GM19452 (cell line): ENCODE measurements around the gene PDXDC1.
"Not testable (repeated sequence)": the region's sequence is repeated elsewhere in the genome, so short reads cannot be mapped to it uniquely, and the experiment has no call there.

ENCODE experiments used
- ATAC-seq: cut with Tn5 transposase; IDR thresholded peaks from one replicate; pipeline ENCODE4 v1.9.1; 2021; ENCODE audit not compliant: unreplicated experiment

Gene PDXDC1

DNA sequence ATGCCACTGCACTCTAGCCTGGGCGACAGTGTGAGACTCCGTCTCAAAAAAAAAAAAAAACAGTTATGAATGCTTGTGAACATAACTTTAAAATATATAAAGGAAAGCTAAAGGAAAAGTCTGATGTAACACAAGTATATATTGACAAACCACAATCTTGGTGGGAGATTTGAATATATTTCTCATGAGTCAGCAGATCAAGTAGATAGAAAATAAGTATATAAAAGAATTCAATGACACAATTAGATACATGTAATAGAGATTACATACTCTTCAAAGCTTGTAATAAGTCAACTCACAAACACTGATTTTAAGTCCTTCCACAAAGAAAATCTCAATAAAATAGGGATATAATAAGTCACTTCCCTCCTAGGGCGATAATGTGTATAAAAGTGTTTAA, 40.8 kb downstream of the PDXDC1 start:
- not testable (repeated sequence) for ATAC-seq

DNA sequence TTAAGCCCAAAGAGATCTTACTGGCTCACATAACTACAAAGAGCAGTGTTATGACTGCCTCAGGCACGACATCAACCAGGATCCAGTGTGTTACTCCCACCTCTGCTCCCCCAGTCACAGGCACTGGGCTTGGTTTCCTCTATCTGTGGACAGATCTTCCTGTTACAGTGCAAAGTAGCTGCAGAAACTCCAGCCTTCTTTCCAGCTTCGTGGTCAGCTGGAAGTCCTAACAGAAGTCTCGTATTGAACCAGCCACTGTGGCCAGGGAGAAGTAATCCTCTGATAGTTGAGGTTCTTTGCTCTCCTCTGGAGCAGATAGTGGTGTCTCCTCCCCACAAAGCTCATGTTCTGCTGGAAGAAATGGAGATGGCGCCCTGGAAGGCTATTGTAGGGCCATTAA, 41.5 kb downstream of the PDXDC1 start:
- ATAC-seq = not testable (repeated sequence)

- ATAC-seq = not testable (repeated sequence)
These were observed 42.2 kb downstream of the PDXDC1 start for GRCh38 chr16:15016951-15017580.

GRCh38 chr16:15021429-15021828, 46.6 kb downstream of the PDXDC1 start:
- ATAC-seq = not testable (repeated sequence)

GRCh38 chr16:15022194-15022593, 47.4 kb downstream of the PDXDC1 start:
- not testable (repeated sequence) for ATAC-seq

- ATAC-seq = not testable (repeated sequence)
These were observed 48.7 kb downstream of the PDXDC1 start for GRCh38 chr16:15023381-15024077.

- ATAC-seq = not testable (repeated sequence)
These were observed 50.0 kb downstream of the PDXDC1 start for GRCh38 chr16:15024858-15025199.

DNA sequence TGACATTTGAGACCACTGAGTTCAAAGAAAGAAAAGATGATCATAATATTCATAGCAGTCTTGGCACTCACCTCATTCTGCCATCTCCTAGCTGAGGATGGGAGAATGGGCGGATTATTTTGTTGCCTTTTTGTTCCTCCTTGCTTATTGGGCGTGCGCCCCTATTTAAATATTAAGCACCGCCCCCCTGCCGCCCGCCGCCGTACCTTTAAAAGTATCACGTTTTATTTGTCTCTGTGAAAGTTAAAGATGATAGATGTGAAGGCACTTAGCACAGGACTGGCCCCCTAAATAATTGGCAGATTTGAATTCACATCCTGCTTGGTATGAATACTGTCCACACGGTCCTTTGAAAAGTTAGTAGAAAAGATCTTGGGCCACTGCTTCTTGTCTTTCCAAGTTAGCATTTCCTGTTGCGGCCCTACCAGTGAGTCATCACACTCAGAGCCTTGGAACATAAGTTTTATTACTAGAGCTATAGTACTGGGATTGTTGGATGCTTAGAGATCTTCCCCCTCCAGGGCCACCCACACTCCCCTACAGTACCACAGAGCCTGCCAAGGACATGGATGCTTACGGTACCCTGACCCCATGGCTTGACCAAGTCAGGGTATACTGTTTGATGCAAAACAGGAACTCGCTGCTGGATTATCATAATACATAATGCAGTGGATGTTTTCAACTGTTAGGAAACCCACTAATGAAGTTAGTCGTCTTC, 50.6 kb downstream of the PDXDC1 start:
- not testable (repeated sequence) for ATAC-seq

GRCh38 chr16:15027051-15027450, 52.2 kb downstream of the PDXDC1 start:
- not testable (repeated sequence) for ATAC-seq

GRCh38 chr16:15027503-15028344, 52.9 kb downstream of the PDXDC1 start:
- ATAC-seq = not testable (repeated sequence)

DNA sequence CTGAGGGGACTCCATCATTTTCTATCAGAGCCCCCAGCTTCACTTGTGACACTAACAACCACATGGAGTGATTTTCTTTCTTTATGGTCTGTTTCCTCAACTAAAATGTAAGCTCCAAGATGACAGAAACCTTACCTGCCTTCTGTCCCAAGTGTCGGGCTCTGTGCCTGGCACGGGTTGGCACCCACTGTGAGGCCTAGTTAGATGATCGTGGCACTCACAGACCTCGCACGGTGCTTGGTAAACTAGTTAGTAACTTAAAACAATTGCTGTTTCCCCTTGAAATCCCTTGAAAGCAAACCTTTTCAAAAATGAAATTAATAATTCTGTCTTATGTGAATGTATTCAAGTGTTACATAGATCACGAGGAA, 53.5 kb downstream of the PDXDC1 start:
- not testable (repeated sequence) for ATAC-seq

- ATAC-seq = not testable (repeated sequence)
These were observed 54.2 kb downstream of the PDXDC1 start for GRCh38 chr16:15028801-15029698.

DNA sequence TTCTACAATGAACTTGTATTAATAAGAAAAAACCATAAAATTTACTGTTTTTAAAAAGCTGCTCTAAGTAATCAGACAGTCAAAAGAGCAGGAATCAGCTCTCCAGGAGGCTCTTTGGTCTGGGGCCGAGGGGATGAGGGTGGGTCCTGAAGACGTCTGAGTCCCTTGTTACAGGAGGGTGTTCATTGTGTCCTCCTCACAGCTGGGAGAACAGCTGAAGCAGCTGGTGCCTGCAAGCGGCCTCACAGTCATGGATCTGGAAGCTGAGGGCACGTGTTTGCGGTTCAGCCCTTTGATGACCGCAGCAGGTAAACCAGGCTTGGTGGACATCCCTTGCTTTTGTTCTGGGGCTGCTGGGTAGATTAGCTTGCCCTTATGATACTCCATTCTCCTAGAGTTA, 54.9 kb downstream of the PDXDC1 start:
- ATAC-seq = not testable (repeated sequence)

GRCh38 chr16:15031179-15031578, 56.4 kb downstream of the PDXDC1 start:
- ATAC-seq = no peak

DNA sequence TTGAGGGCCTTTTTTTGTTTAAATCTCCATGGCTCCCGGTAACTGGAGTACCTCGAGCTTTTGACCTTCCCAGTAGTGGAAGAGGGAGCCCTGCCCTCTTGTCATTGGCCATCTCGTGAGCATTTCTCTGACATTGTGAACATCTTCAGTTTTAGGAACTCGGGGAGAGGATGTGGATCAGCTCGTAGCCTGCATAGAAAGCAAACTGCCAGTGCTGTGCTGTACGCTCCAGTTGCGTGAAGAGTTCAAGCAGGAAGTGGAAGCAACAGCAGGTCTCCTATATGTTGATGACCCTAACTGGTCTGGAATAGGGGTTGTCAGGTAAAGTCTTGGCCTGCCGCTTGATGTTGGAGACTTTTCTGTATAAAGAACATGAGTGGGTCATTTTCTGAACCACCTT, 56.8 kb downstream of the PDXDC1 start:
- ATAC-seq = no peak

- no peak for ATAC-seq
These were observed 57.9 kb downstream of the PDXDC1 start for GRCh38 chr16:15032547-15033308.

DNA sequence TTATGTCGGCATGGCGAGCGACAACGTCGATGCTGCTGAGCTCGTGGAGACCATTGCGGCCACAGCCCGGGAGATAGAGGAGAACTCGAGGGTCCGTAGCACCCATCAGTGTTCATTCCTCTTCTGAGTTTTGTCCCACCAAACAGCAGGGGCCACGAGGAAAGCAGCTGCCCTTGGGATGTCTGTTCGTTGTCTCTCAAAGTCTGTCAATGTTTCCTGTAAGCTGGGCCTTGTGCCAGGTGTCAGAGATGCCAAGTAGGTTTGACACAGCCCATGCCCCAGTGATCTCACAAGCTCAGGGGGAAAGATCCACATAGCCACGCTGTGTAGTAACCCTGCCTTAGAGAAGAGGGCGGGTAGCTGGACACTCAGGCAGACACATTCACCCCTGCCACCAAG, 58.5 kb downstream of the PDXDC1 start:
- no peak for ATAC-seq

GRCh38 chr16:15034266-15035162, 59.7 kb downstream of the PDXDC1 start:
- ATAC-seq = no peak
